Measurements from ENCODE around the gene USP46. TPM values are rescaled to one million over a fixed set of nuclear protein-coding genes. Genes with fewer than 3 reads are reported as not detected.

USP46 gene
- total RNA-seq, 3 donors from 2014 or later (not counting 1 experiment from before 2014, with no cell fraction given), result 7.8 to 11.7 (median 10.3) TPM

GRCh38 chr4:52554612-52555355 lies 104.3 kb downstream of the USP46 start:
- DNase-seq, result no peak
- Mint-ChIP-seq H3K4me3 (no peak overlapping the region), H3K36me3 (no peaks in the 10 kb centered on the region), H3K9me3 (no peaks in the 10 kb centered on the region), H3K4me1 (no peaks in the 10 kb centered on the region), H3K27ac (no peak overlapping the region), H3K27me3 (ENCODE audit: low read depth in 2 of 2) (peaks cover 5 to 30% of the 10 kb centered on the region in 2 donors)
- no peaks in the 10 kb centered on the region for H3K36me3 ChIP-seq (ENCODE audit: control insufficient read depth, insufficient read depth, low read length)
- no peaks in the 10 kb centered on the region for H3K9me3 ChIP-seq (ENCODE audit: control insufficient read depth, insufficient read depth, low read length)
- ATAC-seq, result no peak
- intact Hi-C loops (cut with micrococcal nuclease), result no loop called here
- no peaks in the 10 kb centered on the region for H3K4me1 ChIP-seq (ENCODE audit: control insufficient read depth, insufficient read depth, low read length)
- TF ChIP-seq CTCF (IDR thresholded peaks at IDR 0.05), result no peak
- 50% methylated on average over 5 of the region's 5 CpGs for WGBS (ENCODE audit: insufficient coverage)
- H3K27me3 ChIP-seq (ENCODE audit: control insufficient read depth, insufficient read depth, low read length), result no peaks in the 10 kb centered on the region
- no peak overlapping the region for H3K4me3 ChIP-seq (ENCODE audit: low read length)
- no peak overlapping the region for H3K27ac ChIP-seq (ENCODE audit: low read length)

GRCh38 chr4:52552778-52553177 lies 106.3 kb downstream of the USP46 start:
- Mint-ChIP-seq H3K4me3 (no peak overlapping the region), H3K36me3 (no peaks in the 10 kb centered on the region), H3K9me3 (no peaks in the 10 kb centered on the region), H3K27ac (no peak overlapping the region), H3K27me3 (ENCODE audit: low read depth in 2 of 2) (peaks cover 5 to 29% of the 10 kb centered on the region in 2 donors), H3K4me1 (no peaks in the 10 kb centered on the region)
- Histone ChIP-seq H3K9me3 (ENCODE audit: control insufficient read depth, insufficient read depth, low read length) (no peaks in the 10 kb centered on the region), H3K4me1 (ENCODE audit: control insufficient read depth, insufficient read depth, low read length) (no peaks in the 10 kb centered on the region), H3K27me3 (ENCODE audit: control insufficient read depth, insufficient read depth, low read length) (no peaks in the 10 kb centered on the region), H3K4me3 (ENCODE audit: low read length) (no peak overlapping the region), H3K36me3 (ENCODE audit: control insufficient read depth, insufficient read depth, low read length) (no peaks in the 10 kb centered on the region), H3K27ac (ENCODE audit: low read length) (no peak overlapping the region)
- DNase-seq (no peak), ATAC-seq (no peak)
- TF ChIP-seq CTCF (IDR thresholded peaks at IDR 0.05), result no peak
- intact Hi-C loops (cut with micrococcal nuclease), result no loop called here
- 75% methylated on average over 5 of the region's 5 CpGs for WGBS (ENCODE audit: insufficient coverage)

- WGBS (ENCODE audit: insufficient coverage), result 95% methylated on average over 1 of the region's 1 CpG
- Mint-ChIP-seq H3K27ac (no peak overlapping the region), H3K4me3 (no peak overlapping the region), H3K4me1 (no peaks in the 10 kb centered on the region), H3K27me3 (ENCODE audit: low read depth in 2 of 2) (peaks cover 5 to 22% of the 10 kb centered on the region in 2 donors), H3K9me3 (no peaks in the 10 kb centered on the region), H3K36me3 (no peaks in the 10 kb centered on the region)
- Histone ChIP-seq H3K36me3 (ENCODE audit: control insufficient read depth, insufficient read depth, low read length) (no peaks in the 10 kb centered on the region), H3K27me3 (ENCODE audit: control insufficient read depth, insufficient read depth, low read length) (no peaks in the 10 kb centered on the region), H3K9me3 (ENCODE audit: control insufficient read depth, insufficient read depth, low read length) (no peaks in the 10 kb centered on the region), H3K27ac (ENCODE audit: low read length) (no peak overlapping the region), H3K4me3 (ENCODE audit: low read length) (no peak overlapping the region), H3K4me1 (ENCODE audit: control insufficient read depth, insufficient read depth, low read length) (no peaks in the 10 kb centered on the region)
- no peak for TF ChIP-seq CTCF (IDR thresholded peaks at IDR 0.05)
- intact Hi-C loops (cut with micrococcal nuclease), result no loop called here
- ATAC-seq (peak in 1 of 3 donors; percentile 35), DNase-seq (no peak)
Observed at GRCh38 chr4:52551487-52551886, 107.6 kb downstream of the USP46 start.

GRCh38 chr4:52550186-52550585 lies 108.9 kb downstream of the USP46 start:
- intact Hi-C loops (cut with micrococcal nuclease), result no loop called here
- H3K27me3 ChIP-seq (ENCODE audit: control insufficient read depth, insufficient read depth, low read length), result no peaks in the 10 kb centered on the region
- DNase-seq (no peak), ATAC-seq (no peak)
- Mint-ChIP-seq H3K4me3 (no peak overlapping the region), H3K4me1 (peaks cover 0 to 5% of the 10 kb centered on the region in 2 donors), H3K9me3 (no peaks in the 10 kb centered on the region), H3K27me3 (ENCODE audit: low read depth in 2 of 2) (peaks cover 3 to 28% of the 10 kb centered on the region in 2 donors), H3K36me3 (no peaks in the 10 kb centered on the region), H3K27ac (no peak overlapping the region)
- no peak overlapping the region for H3K4me3 ChIP-seq (ENCODE audit: low read length)
- H3K27ac ChIP-seq (ENCODE audit: low read length), result no peak overlapping the region
- TF ChIP-seq CTCF (IDR thresholded peaks at IDR 0.05), result no peak
- no peaks in the 10 kb centered on the region for H3K9me3 ChIP-seq (ENCODE audit: control insufficient read depth, insufficient read depth, low read length)
- 82% methylated on average over 3 of the region's 3 CpGs for WGBS (ENCODE audit: insufficient coverage)
- H3K36me3 ChIP-seq (ENCODE audit: control insufficient read depth, insufficient read depth, low read length), result no peaks in the 10 kb centered on the region
- no peaks in the 10 kb centered on the region for H3K4me1 ChIP-seq (ENCODE audit: control insufficient read depth, insufficient read depth, low read length)

Measured in natural killer cell (primary cell).